ENCODE measurements around the gene DEFB124. TPM values are rescaled to one million over a fixed set of nuclear protein-coding genes. Genes with fewer than 3 reads are reported as not detected.
"Not testable (repeated sequence)": the region's sequence is repeated elsewhere in the genome, so short reads cannot be mapped to it uniquely, and the experiment has no call there.

Gene DEFB124, protein sequence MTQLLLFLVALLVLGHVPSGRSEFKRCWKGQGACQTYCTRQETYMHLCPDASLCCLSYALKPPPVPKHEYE
- not detected for total RNA-seq

DNA sequence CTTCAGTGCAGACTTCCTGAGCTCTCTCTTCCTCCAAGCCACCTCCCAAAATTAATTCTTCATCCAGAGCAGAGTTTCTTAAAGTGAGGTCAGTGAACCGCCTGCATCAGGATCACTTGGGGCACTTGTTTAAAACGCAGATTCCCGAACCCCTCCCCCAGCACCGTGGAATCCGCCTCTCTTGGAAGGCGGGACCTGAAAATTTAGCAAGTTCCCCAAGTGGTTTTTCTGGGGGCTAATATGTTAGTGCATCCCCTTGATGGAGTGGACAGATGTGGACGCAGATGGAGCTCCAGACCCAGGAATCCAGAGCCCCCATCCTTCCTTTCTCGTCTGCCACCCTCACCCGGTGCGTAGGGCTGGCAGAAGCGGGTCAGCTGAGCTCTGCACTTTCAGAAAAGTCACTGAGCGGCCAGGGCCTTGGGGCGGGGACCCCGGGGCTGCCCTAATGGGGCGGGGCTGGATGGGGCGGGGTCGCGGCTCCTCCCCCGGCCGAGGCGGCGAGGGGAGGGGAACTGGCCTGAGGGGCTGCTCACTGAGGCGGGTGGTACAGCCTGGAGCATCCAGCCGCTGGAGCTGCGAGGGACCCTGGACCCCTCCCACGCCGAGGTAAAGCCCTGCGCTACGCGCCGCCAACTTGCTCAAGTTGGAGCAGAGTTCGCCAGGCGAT, at the start of gene DEFB124, which contains the start of gene REM1:
DEFB124 (minus strand) TSS at position 370 of the 670 bp plus-strand sequence. CDS start 2,114 bp downstream, outside the sequence.
REM1 (plus strand) TSS at position 531 of the 670 bp plus-strand sequence. CDS start 1,158 bp downstream, outside the sequence.
- Histone ChIP-seq H3K4me1 (peaks cover 0 to 10% (median 3%) of the 10 kb centered on the region in 4 donors), H3K4me3 (peak within 1 kb of the TSS; percentile 16 to 53 (median 32)), H3K27ac (peak within 1 kb of the TSS; percentile 41 to 75 (median 63)), H3K36me3 (no peaks in the 10 kb centered on the region), H3K27me3 (peaks cover 21% of the 10 kb centered on the region), H3K9me3 (no peaks in the 10 kb centered on the region)
- in situ Hi-C loops (cut with MboI; ENCODE audit: low pct_ligation_motif_present in 1 of 4, low pct_unique_long_range_greater_than_20kb in 1 of 4, low sequenced_read_pairs in 3 of 4) (no loop called here), intact Hi-C loops (cut with DNase I; ENCODE audit: low total_unique reads) (no loop called here)
- TF ChIP-seq POLR2AphosphoS5 (IDR thresholded peaks at IDR 0.05) (no peak), EP300 (IDR thresholded peaks at IDR 0.05; ENCODE audit: low read depth) (no peak)
- TF ChIP-seq, protein P1, sequence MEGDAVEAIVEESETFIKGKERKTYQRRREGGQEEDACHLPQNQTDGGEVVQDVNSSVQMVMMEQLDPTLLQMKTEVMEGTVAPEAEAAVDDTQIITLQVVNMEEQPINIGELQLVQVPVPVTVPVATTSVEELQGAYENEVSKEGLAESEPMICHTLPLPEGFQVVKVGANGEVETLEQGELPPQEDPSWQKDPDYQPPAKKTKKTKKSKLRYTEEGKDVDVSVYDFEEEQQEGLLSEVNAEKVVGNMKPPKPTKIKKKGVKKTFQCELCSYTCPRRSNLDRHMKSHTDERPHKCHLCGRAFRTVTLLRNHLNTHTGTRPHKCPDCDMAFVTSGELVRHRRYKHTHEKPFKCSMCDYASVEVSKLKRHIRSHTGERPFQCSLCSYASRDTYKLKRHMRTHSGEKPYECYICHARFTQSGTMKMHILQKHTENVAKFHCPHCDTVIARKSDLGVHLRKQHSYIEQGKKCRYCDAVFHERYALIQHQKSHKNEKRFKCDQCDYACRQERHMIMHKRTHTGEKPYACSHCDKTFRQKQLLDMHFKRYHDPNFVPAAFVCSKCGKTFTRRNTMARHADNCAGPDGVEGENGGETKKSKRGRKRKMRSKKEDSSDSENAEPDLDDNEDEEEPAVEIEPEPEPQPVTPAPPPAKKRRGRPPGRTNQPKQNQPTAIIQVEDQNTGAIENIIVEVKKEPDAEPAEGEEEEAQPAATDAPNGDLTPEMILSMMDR (IDR thresholded peaks at IDR 0.05), result no peak
- DNase-seq, result no peak
- WGBS, 2 donors (ENCODE audit: low coverage in 1 of 2), result 25% methylated on average over 24 of the region's 33 CpGs; no CpG with 5 or more reads in 1 of the 2 donors

DNA sequence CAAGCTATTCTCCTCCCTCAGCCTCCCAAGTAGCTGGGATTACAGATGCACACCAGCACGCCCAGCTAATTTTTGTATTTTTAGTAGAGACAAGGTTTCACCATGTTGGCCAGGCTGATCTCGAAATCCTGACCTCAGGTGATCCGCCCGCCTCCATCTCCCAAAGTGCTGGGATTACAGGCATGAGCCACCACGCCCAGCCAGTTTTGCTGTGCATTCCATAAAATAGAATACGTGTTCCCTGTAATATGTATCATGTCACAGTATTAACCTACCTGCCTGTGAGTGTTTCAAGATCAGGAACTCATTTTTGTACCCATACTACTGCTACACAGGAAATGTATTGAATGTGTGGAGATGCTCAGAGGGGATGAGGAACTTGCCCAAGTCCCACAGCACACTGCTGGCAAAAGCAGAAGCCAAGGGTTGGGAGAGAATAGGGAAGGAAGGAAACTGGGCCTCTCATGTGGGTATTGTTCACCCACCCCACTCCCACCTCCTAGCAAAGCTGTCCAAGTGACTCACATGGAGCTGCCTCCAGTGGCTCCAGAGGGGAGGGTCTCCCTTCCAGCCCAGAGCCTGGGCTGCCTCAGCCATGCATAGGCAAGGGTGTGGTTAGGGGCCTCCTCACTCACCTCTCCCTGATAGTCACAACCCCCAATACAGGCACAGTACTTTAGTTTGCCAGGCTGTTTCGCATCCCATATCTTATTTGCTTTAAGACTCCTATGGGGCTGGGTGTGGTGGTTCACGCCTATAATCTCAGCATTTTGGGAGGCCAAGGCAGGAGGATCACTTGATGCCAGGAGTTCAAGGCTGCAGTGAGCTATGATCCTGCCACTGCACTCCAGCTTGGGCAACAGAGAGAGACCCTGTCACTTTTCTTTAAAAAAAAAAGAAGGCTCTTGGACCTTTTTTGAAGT, 48.7 kb upstream of the DEFB124 start:
- H3K27ac ChIP-seq, result peak overlapping the region in 1 of 4 donors; percentile 22
- 91 to 100% methylated on average over 1 to 8 of the region's 8 CpGs for WGBS, 2 donors (ENCODE audit: low coverage in 1 of 2)
- no peaks in the 10 kb centered on the region for H3K27me3 ChIP-seq
- intact Hi-C loops (cut with DNase I; ENCODE audit: low total_unique reads), result no loop called here
- TF ChIP-seq POLR2A (IDR thresholded peaks at IDR 0.05), result no peak
- TF ChIP-seq POLR2AphosphoS5 (IDR thresholded peaks at IDR 0.05), result no peak
- no peak for TF ChIP-seq EP300 (IDR thresholded peaks at IDR 0.05; ENCODE audit: low read depth)
- TF ChIP-seq, protein P1 (IDR thresholded peaks at IDR 0.05), result no peak
- H3K4me1 ChIP-seq, result peaks cover 0 to 15% (median 2%) of the 10 kb centered on the region in 4 donors
- no peak overlapping the region for H3K4me3 ChIP-seq
- in situ Hi-C loops (cut with MboI; ENCODE audit: low pct_ligation_motif_present in 1 of 4, low pct_unique_long_range_greater_than_20kb in 1 of 4, low sequenced_read_pairs in 3 of 4), result no loop called here
- H3K36me3 ChIP-seq, result peaks cover 0 to 19% (median 6%) of the 10 kb centered on the region in 4 donors
- DNase-seq, result no peak
- no peaks in the 10 kb centered on the region for H3K9me3 ChIP-seq

DNA sequence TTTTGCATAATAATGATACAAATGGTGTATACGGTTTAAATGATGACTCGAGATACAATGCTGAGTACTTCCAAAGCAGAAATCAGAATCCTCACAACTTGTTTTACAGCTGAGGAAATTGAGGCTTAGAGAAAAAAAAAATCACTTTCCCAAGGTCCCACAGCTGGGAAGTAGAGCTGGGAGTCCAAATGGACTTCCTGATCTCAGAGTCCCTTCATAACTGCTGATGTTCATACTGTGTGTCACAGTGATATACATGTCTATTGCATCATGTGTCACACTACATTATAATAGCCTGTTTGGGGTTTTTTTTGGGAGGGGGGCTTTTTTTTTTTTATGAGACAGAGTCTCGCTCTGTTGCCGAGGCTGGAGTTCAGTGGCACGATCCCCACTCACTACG, 47.8 kb upstream of the DEFB124 start:
- TF ChIP-seq EP300 (IDR thresholded peaks at IDR 0.05; ENCODE audit: low read depth), result no peak
- TF ChIP-seq, protein P1 (IDR thresholded peaks at IDR 0.05), result no peak
- no peak overlapping the region for H3K4me3 ChIP-seq
- WGBS, 2 donors (ENCODE audit: low coverage in 1 of 2), result 89 to 100% methylated on average over 1 to 6 of the region's 6 CpGs
- peaks cover 0 to 15% (median 3%) of the 10 kb centered on the region in 4 donors for H3K4me1 ChIP-seq
- no peaks in the 10 kb centered on the region for H3K27me3 ChIP-seq
- in situ Hi-C loops (cut with MboI; ENCODE audit: low pct_ligation_motif_present in 1 of 4, low pct_unique_long_range_greater_than_20kb in 1 of 4, low sequenced_read_pairs in 3 of 4), result no loop called here
- peaks cover 0 to 14% (median 2%) of the 10 kb centered on the region in 4 donors for H3K36me3 ChIP-seq
- no peak for DNase-seq
- H3K9me3 ChIP-seq, result no peaks in the 10 kb centered on the region
- no peak overlapping the region for H3K27ac ChIP-seq
- intact Hi-C loops (cut with DNase I; ENCODE audit: low total_unique reads), result no loop called here

DNA sequence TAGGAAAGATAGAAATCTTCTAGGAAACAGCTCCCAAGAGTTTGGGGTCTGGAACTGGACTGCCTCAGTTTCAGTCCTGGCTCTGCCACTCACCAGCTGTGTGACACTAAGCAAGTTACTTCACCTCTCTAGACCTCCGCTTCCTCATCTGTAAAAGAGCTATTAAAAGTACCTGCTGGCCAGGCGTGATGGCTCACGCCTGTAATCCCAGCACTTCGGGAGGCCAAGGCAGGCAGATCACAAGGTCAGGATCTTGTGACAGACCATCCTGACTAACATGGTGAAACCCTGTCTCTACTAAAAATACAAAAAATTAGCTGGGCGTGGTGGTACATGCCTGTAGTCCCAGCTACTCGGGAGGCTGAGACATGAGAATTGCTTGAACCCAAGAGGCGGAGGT, 46.3 kb upstream of the DEFB124 start:
- H3K9me3 ChIP-seq; H3K4me3 ChIP-seq; DNase-seq; H3K27ac ChIP-seq; in situ Hi-C loops (cut with MboI; ENCODE audit: low pct_ligation_motif_present in 1 of 4, low pct_unique_long_range_greater_than_20kb in 1 of 4, low sequenced_read_pairs in 3 of 4); intact Hi-C loops (cut with DNase I; ENCODE audit: low total_unique reads); H3K27me3 ChIP-seq; H3K36me3 ChIP-seq: not testable (repeated sequence)
- H3K4me1 ChIP-seq, result peaks cover 13 to 30% (median 18%) of the 10 kb centered on the region in 4 donors
- WGBS, 2 donors (ENCODE audit: low coverage in 1 of 2), result 86 to 90% methylated on average over 1 to 7 of the region's 7 CpGs

Measured in transverse colon (tissue), 4 donors.